K562 (cell line): ENCODE data around the gene PRPF6.

Source experiments
- BACH1 ChIP-seq: fragments of 200-800 bp; sonication (Bioruptor generic); IDR thresholded peaks from 2 replicates; pipeline ENCODE4 v1.6.1; 2016; ENCODE audit warnings: missing genetic modification characterization, missing compliant biosample characterization
- EP300 ChIP-seq: IDR thresholded peaks from 2 replicates; pipeline ENCODE4 v1.6.1; 2012; ENCODE audit warnings: low read length, improper control_type of control experiment
- MAFK ChIP-seq: IDR thresholded peaks from 2 replicates; pipeline ENCODE4 v1.6.1; 2011; ENCODE audit warnings: low read length, improper control_type of control experiment
- MEIS2 ChIP-seq: fragments of 450-650 bp; IDR thresholded peaks from 2 replicates; pipeline ENCODE4 v1.6.1; 2014; ENCODE audit warnings: mild to moderate bottlenecking; ENCODE audit not compliant: partially characterized antibody
- STAT5B ChIP-seq: fragments of 250-450 bp; sonication (Bioruptor Pico); IDR thresholded peaks from 2 replicates; pipeline ENCODE4 v1.8.0; 2021; ENCODE audit warnings: mild to moderate bottlenecking, inconsistent platforms
- ZBTB17 ChIP-seq: fragments of 450-650 bp; formaldehyde crosslinking; IDR thresholded peaks from 2 replicates; pipeline ENCODE4 v1.4.0; 2020; ENCODE audit warnings: mild to moderate bottlenecking
- TF ChIP-seq, protein P1 (sequence below), 2 experiments: fragments of 450-650 bp; IDR thresholded peaks; 2 replicates each; pipeline ENCODE4 v1.6.1; 2016
- TF ChIP-seq, protein P2 (sequence below), 2 experiments: fragments of 450-650 bp; formaldehyde crosslinking in 1 of 2; IDR thresholded peaks; 2 replicates each; pipeline versions ENCODE4 v1.4.0 to v1.6.1; 2014 to 2020; ENCODE audit warnings: mild to moderate bottlenecking in 2 of 2, borderline replicate concordance in 1 of 2, low read depth in 1 of 2
- TF ChIP-seq, protein P3 (sequence below), 3 experiments: IDR thresholded peaks in 2 of 3; conservative IDR thresholded peaks in 1 of 3; 2 replicates each; pipeline ENCODE4 v1.5.1; 2011 to 2012; ENCODE audit warnings: low read length in 3 of 3, mild to moderate bottlenecking in 3 of 3, control low read depth in 2 of 3, improper control_type of control experiment in 1 of 3, inconsistent platforms in 1 of 3, low read depth in 1 of 3, mixed read lengths in 1 of 3, moderate library complexity in 1 of 3; ENCODE audit not compliant: insufficient read depth in 2 of 3
- TF ChIP-seq, protein P4 (sequence below), 2 experiments: fragments of 450-650 bp in 1 of 2; sonication (generic) in 1 of 2; formaldehyde crosslinking in 1 of 2; IDR thresholded peaks in 1 of 2; conservative IDR thresholded peaks in 1 of 2; 2 replicates each; pipeline versions ENCODE4 v1.6.1 to v1.8.1; 2016 to 2023; ENCODE audit warnings: mild to moderate bottlenecking in 2 of 2, moderate library complexity in 2 of 2, inconsistent platforms in 1 of 2, missing genetic modification reagents in 1 of 2

DNA sequence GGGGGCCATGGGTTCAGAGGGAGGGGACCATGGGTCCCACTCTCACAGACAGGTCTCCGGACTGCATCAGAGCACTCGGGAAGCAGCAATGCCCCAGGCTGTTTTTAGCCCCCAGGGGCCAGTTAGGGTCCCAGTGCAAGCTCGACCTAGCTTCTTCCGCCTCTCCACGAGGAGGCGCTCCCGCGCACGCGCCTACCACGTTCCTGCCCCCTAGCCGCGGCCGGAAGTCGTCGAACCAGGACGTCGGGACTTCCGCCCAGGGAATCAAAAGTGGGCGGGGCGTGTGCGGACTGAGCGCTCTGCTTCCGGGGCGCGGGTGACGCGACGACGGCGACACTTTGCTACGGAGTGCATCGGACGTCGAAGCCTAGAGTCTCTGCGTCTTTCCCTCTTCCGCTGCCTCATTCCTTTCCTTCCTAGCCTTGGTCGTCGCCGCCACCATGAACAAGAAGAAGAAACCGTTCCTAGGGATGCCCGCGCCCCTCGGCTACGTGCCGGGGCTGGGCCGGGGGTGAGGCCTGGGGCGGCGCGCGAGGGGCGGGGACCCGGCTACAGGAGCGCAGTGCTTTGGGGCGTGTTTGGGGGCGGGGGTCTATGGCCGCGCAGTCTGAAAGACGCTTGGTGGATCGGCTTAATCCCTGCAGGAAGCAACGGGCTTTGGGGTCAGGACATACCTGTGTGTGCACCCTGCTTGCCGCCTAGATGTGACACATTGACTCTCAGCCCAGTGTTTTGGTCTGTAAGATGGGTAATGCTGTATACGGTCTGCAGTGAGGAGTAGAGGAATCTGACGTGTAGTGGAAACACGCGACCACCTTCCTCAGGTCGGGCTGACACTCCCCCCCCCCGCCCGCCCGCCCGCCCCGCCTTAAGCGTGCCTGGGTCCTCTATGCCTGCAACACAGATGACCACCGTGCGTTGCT, at the start of gene PRPF6:
- TF ChIP-seq, protein P1, sequence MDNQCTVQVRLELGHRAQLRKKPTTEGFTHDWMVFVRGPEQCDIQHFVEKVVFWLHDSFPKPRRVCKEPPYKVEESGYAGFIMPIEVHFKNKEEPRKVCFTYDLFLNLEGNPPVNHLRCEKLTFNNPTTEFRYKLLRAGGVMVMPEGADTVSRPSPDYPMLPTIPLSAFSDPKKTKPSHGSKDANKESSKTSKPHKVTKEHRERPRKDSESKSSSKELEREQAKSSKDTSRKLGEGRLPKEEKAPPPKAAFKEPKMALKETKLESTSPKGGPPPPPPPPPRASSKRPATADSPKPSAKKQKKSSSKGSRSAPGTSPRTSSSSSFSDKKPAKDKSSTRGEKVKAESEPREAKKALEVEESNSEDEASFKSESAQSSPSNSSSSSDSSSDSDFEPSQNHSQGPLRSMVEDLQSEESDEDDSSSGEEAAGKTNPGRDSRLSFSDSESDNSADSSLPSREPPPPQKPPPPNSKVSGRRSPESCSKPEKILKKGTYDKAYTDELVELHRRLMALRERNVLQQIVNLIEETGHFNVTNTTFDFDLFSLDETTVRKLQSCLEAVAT (IDR thresholded peaks at IDR 0.05), result peak in 1 of 2 experiments; percentile 68; a peak in 1 of 4 replicates
- TF ChIP-seq, protein P2, sequence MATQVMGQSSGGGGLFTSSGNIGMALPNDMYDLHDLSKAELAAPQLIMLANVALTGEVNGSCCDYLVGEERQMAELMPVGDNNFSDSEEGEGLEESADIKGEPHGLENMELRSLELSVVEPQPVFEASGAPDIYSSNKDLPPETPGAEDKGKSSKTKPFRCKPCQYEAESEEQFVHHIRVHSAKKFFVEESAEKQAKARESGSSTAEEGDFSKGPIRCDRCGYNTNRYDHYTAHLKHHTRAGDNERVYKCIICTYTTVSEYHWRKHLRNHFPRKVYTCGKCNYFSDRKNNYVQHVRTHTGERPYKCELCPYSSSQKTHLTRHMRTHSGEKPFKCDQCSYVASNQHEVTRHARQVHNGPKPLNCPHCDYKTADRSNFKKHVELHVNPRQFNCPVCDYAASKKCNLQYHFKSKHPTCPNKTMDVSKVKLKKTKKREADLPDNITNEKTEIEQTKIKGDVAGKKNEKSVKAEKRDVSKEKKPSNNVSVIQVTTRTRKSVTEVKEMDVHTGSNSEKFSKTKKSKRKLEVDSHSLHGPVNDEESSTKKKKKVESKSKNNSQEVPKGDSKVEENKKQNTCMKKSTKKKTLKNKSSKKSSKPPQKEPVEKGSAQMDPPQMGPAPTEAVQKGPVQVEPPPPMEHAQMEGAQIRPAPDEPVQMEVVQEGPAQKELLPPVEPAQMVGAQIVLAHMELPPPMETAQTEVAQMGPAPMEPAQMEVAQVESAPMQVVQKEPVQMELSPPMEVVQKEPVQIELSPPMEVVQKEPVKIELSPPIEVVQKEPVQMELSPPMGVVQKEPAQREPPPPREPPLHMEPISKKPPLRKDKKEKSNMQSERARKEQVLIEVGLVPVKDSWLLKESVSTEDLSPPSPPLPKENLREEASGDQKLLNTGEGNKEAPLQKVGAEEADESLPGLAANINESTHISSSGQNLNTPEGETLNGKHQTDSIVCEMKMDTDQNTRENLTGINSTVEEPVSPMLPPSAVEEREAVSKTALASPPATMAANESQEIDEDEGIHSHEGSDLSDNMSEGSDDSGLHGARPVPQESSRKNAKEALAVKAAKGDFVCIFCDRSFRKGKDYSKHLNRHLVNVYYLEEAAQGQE (IDR thresholded peaks at IDR 0.05; ENCODE audit: borderline replicate concordance), result peak; percentile 10; the same call in 1 of the 2 replicates
- TF ChIP-seq, protein P2 (CRISPR knock-in tag; IDR thresholded peaks at IDR 0.05; ENCODE audit: low read depth), result no peak
- TF ChIP-seq BACH1 (tag), result no peak
- TF ChIP-seq, protein P3, sequence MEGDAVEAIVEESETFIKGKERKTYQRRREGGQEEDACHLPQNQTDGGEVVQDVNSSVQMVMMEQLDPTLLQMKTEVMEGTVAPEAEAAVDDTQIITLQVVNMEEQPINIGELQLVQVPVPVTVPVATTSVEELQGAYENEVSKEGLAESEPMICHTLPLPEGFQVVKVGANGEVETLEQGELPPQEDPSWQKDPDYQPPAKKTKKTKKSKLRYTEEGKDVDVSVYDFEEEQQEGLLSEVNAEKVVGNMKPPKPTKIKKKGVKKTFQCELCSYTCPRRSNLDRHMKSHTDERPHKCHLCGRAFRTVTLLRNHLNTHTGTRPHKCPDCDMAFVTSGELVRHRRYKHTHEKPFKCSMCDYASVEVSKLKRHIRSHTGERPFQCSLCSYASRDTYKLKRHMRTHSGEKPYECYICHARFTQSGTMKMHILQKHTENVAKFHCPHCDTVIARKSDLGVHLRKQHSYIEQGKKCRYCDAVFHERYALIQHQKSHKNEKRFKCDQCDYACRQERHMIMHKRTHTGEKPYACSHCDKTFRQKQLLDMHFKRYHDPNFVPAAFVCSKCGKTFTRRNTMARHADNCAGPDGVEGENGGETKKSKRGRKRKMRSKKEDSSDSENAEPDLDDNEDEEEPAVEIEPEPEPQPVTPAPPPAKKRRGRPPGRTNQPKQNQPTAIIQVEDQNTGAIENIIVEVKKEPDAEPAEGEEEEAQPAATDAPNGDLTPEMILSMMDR (IDR thresholded peaks at IDR 0.05 in 2 of 3, conservative IDR thresholded peaks at IDR 0.05 in 1 of 3; ENCODE audit: insufficient read depth in 2 of 3, low read depth in 1 of 3, low read length in 3 of 3), result peak; percentile 96 to 99 (median 99)
- TF ChIP-seq MAFK, result no peak
- TF ChIP-seq ZBTB17 (CRISPR knock-in tag), result no peak
- no peak for TF ChIP-seq MEIS2
- TF ChIP-seq STAT5B (CRISPR knock-in tag), result no peak
- peak; percentile 33 for TF ChIP-seq EP300
- TF ChIP-seq, protein P4, sequence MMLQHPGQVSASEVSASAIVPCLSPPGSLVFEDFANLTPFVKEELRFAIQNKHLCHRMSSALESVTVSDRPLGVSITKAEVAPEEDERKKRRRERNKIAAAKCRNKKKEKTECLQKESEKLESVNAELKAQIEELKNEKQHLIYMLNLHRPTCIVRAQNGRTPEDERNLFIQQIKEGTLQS (IDR thresholded peaks at IDR 0.05), result no peak
- TF ChIP-seq, protein P4 (CRISPR knock-in tag; conservative IDR thresholded peaks at IDR 0.05), result no peak
